HL-60 (cell line): Measurements from ENCODE around the gene TXNRD3.

Experiments
- DNase-seq, 2 experiments: peaks; one replicate each; pipeline ENCODE4 v3.0.0-alpha.2; 2010 to 2020; ENCODE audit warnings: low read depth in 1 of 2, low spot score in 1 of 2
- H3K27ac ChIP-seq: fragments of 250-450 bp; sonication (Bioruptor Pico); replicated peaks from 2 replicates; pipeline ENCODE4 v1.5.1; 2020; ENCODE audit warnings: mild to moderate bottlenecking, moderate library complexity
- H3K27me3 ChIP-seq: fragments of 250-450 bp; sonication (Bioruptor Pico); 2 replicates; pipeline ENCODE4 v1.5.1; 2021; ENCODE audit warnings: mild to moderate bottlenecking, moderate library complexity; ENCODE audit not compliant: insufficient read depth, poor library complexity, severe bottlenecking
- H3K4me3 ChIP-seq: replicated peaks from 2 replicates; pipeline ENCODE4 v1.5.1; 2011; ENCODE audit warnings: mild to moderate bottlenecking, control low read depth, low read length; ENCODE audit not compliant: insufficient read depth
- CTCF ChIP-seq: IDR thresholded peaks from one replicate; pipeline ENCODE4 v1.5.1; 2011; ENCODE audit warnings: low read length, control low read depth, inconsistent platforms; ENCODE audit not compliant: insufficient read depth
- GABPA ChIP-seq: IDR thresholded peaks from 2 replicates; pipeline ENCODE4 v1.6.1; 2012; ENCODE audit warnings: low read depth
- POLR2AphosphoS5 ChIP-seq: IDR thresholded peaks from 2 replicates; pipeline ENCODE4 v1.6.1; 2012; ENCODE audit warnings: low read depth
- REST ChIP-seq: IDR thresholded peaks from 2 replicates; pipeline ENCODE4 v1.6.1; 2012; ENCODE audit warnings: low read depth; ENCODE audit not compliant: insufficient replicate concordance
- SPI1 ChIP-seq: IDR thresholded peaks from 2 replicates; pipeline ENCODE4 v1.6.1; 2012; ENCODE audit warnings: low read depth, mild to moderate bottlenecking, borderline replicate concordance

The TXNRD3 gene

GRCh38 chr3:126612479-126613205, 42.3 kb downstream of the TXNRD3 start:
- TF ChIP-seq POLR2AphosphoS5: no peak
- no peak for TF ChIP-seq REST
- no peak for TF ChIP-seq SPI1
- Histone ChIP-seq H3K27me3 (no peaks in the 10 kb centered on the region), H3K27ac (no peak overlapping the region), H3K4me3 (no peak overlapping the region)
- DNase-seq: no peak

GRCh38 chr3:126609909-126610308, 45.0 kb downstream of the TXNRD3 start:
- Histone ChIP-seq H3K27ac (no peak overlapping the region), H3K27me3 (no peaks in the 10 kb centered on the region), H3K4me3 (no peak overlapping the region)
- no peak for DNase-seq
- TF ChIP-seq POLR2AphosphoS5: no peak
- TF ChIP-seq CTCF: no peak
- TF ChIP-seq SPI1: no peak
- TF ChIP-seq GABPA: no peak
- TF ChIP-seq REST: no peak

- peak in 1 of 2 experiments; percentile 49 for DNase-seq
Measured at GRCh38 chr3:126607214-126607908, 47.6 kb downstream of the TXNRD3 start.

More at GRCh38 chr3:126607214-126607908, 47.6 kb downstream of the TXNRD3 start:
- no peak overlapping the region for H3K27ac ChIP-seq
- TF ChIP-seq GABPA: no peak
- TF ChIP-seq POLR2AphosphoS5: no peak
- TF ChIP-seq REST: no peak
- TF ChIP-seq SPI1: no peak
- TF ChIP-seq CTCF: no peak
- H3K27me3 ChIP-seq: no peaks in the 10 kb centered on the region
- H3K4me3 ChIP-seq: no peak overlapping the region
